Hepatocyte (in vitro differentiated cells): ENCODE data around the gene LONP1. TPM values are rescaled to one million over a fixed set of nuclear protein-coding genes. Genes with fewer than 3 reads are reported as not detected.

Source experiments
- DNase-seq: peaks from one replicate; pipeline ENCODE4 v3.0.0-alpha.2; 2016; ENCODE audit warnings: low spot score
- H2AFZ ChIP-seq: fragments of 200-600 bp; sonication (generic); 2 replicates; pipeline ENCODE4 v1.6.0; 2016; ENCODE audit warnings: antibody characterized with exemption, mild to moderate bottlenecking
- H3K27ac ChIP-seq: fragments of 200-600 bp; sonication (generic); 2 replicates; pipeline ENCODE4 v1.5.1; 2016; ENCODE audit warnings: mild to moderate bottlenecking
- H3K27me3 ChIP-seq: fragments of 200-600 bp; sonication (generic); 2 replicates; pipeline ENCODE4 v1.6.1; 2016
- H3K36me3 ChIP-seq: fragments of 200-600 bp; sonication (generic); replicated peaks from 2 replicates; pipeline ENCODE4 v1.5.1; 2016; ENCODE audit warnings: low read depth; ENCODE audit not compliant: insufficient read depth
- H3K4me1 ChIP-seq: fragments of 200-600 bp; sonication (generic); 2 replicates; pipeline ENCODE4 v1.5.1; 2016; ENCODE audit warnings: mild to moderate bottlenecking, moderate library complexity; ENCODE audit not compliant: insufficient read depth
- H3K4me2 ChIP-seq: fragments of 200-600 bp; sonication (generic); 2 replicates; pipeline ENCODE4 v1.6.0; 2016
- H3K4me3 ChIP-seq: fragments of 200-600 bp; sonication (generic); 2 replicates; pipeline ENCODE4 v1.5.1; 2016; ENCODE audit warnings: mild to moderate bottlenecking
- H3K79me2 ChIP-seq: fragments of 200-600 bp; sonication (generic); 2 replicates; pipeline ENCODE4 v1.6.0; 2017; ENCODE audit warnings: mild to moderate bottlenecking
- H3K9me2 ChIP-seq: fragments of 200-600 bp; sonication (generic); replicated peaks from 2 replicates; pipeline ENCODE4 v1.6.0; 2017; ENCODE audit warnings: mild to moderate bottlenecking; ENCODE audit not compliant: insufficient read depth
- H3K9me3 ChIP-seq: fragments of 200-600 bp; sonication (generic); 2 replicates; pipeline ENCODE4 v1.5.1; 2016; ENCODE audit warnings: low read depth, mild to moderate bottlenecking
- H4K20me1 ChIP-seq: fragments of 200-600 bp; sonication (generic); 2 replicates; pipeline ENCODE4 v1.6.0; 2016; ENCODE audit warnings: mild to moderate bottlenecking; ENCODE audit not compliant: insufficient read depth, poor library complexity, severe bottlenecking
- CTCF ChIP-seq: fragments of 200-600 bp; sonication (generic); IDR thresholded peaks from 2 replicates; pipeline ENCODE4 v1.5.1; 2016; ENCODE audit warnings: antibody characterized with exemption, mild to moderate bottlenecking; ENCODE audit not compliant: poor library complexity
- EZH2 ChIP-seq: fragments of 200-600 bp; sonication (generic); IDR thresholded peaks from 2 replicates; pipeline ENCODE4 v1.6.1; 2016; ENCODE audit warnings: antibody characterized with exemption, mild to moderate bottlenecking, borderline replicate concordance
- EZH2phosphoT487 ChIP-seq: fragments of 200-600 bp; sonication (generic); IDR thresholded peaks from one replicate; pipeline ENCODE4 v1.6.1; 2018; ENCODE audit warnings: antibody characterized with exemption, mild to moderate bottlenecking, low read depth, moderate library complexity; ENCODE audit not compliant: unreplicated experiment, severe bottlenecking
- WGBS: methylation state at CpG from one replicate; pipeline ENCODE4 v1.1.6; 2016; ENCODE audit warnings: low lambda C conversion rate; ENCODE audit errors: missing lambda C conversion rate; 5-methylcytosine and 5-hydroxymethylcytosine counted together
- polyA plus RNA-seq: library from polyadenylated mRNA; unstranded; fragments of >200 nt; fragmentation: Nextera tagmentation; extraction: Ambion mirVana; gene quantifications from 2 replicates; pipeline ENCODE4 v1.2.1, GENCODE V29; 2016
- total RNA-seq: library from RNA; depleted of rRNA; stranded (reverse); fragments of >200 nt; gene quantifications from 2 replicates; pipeline ENCODE4 v1.2.3, GENCODE V29; 2014

LONP1 gene
- total and polyA plus RNA-seq, 2 experiments from 2014 or later: 63.0 to 79.2 TPM

- Histone ChIP-seq H3K27me3 (no peaks in the 10 kb centered on the region), H3K4me1 (no peaks in the 10 kb centered on the region), H3K4me2 (no peak overlapping the region), H3K4me3 (no peak overlapping the region), H3K9me2 (no peaks in the 10 kb centered on the region), H3K79me2 (peaks cover 26% of the 10 kb centered on the region), H4K20me1 (peaks cover 7% of the 10 kb centered on the region), H2AFZ (no peak overlapping the region), H3K36me3 (peaks cover 7% of the 10 kb centered on the region), H3K27ac (no peak overlapping the region), H3K9me3 (no peaks in the 10 kb centered on the region)
- TF ChIP-seq CTCF: no peak
- TF ChIP-seq EZH2: no peak
- no peak for TF ChIP-seq EZH2phosphoT487
- WGBS: 96% methylated on average over 5 of the region's 5 CpGs
- DNase-seq: no peak
Measured at GRCh38 chr19:5651361-5651760, 68.6 kb downstream of the LONP1 start.

- Histone ChIP-seq H3K27me3 (no peaks in the 10 kb centered on the region), H3K27ac (no peak overlapping the region), H3K4me2 (no peak overlapping the region), H3K36me3 (peaks cover 11% of the 10 kb centered on the region), H3K9me3 (no peaks in the 10 kb centered on the region), H3K79me2 (peaks cover 53% of the 10 kb centered on the region), H2AFZ (no peak overlapping the region), H4K20me1 (peaks cover 26% of the 10 kb centered on the region), H3K4me3 (no peak overlapping the region), H3K9me2 (no peaks in the 10 kb centered on the region), H3K4me1 (no peaks in the 10 kb centered on the region)
- no peak for DNase-seq
- WGBS: 95% methylated on average over 11 of the region's 11 CpGs
- no peak for TF ChIP-seq EZH2
Measured at GRCh38 chr19:5648464-5648863, 71.5 kb downstream of the LONP1 start.

- no peaks in the 10 kb centered on the region for H3K9me3 ChIP-seq
- TF ChIP-seq EZH2phosphoT487 (no peak), EZH2 (no peak), CTCF (no peak)
- H3K79me2 ChIP-seq: peaks cover 69% of the 10 kb centered on the region
- peaks cover 6% of the 10 kb centered on the region for H3K4me1 ChIP-seq
- no peaks in the 10 kb centered on the region for H3K9me2 ChIP-seq
- H3K27me3 ChIP-seq: no peaks in the 10 kb centered on the region
- WGBS: 95% methylated on average over 4 of the region's 4 CpGs
- no peak for DNase-seq
- no peak overlapping the region for H3K4me2 ChIP-seq
- H4K20me1 ChIP-seq: peaks cover 43% of the 10 kb centered on the region
- H3K36me3 ChIP-seq: peaks cover 11% of the 10 kb centered on the region
- no peak overlapping the region for H3K27ac ChIP-seq
- no peak overlapping the region for H3K4me3 ChIP-seq
- H2AFZ ChIP-seq: no peak overlapping the region
Measured at GRCh38 chr19:5646703-5647102, 73.2 kb downstream of the LONP1 start.

GRCh38 chr19:5645409-5645808 is 74.5 kb downstream of the LONP1 start:
- 90% methylated on average over 5 of the region's 5 CpGs for WGBS
- TF ChIP-seq CTCF: no peak
- H4K20me1 ChIP-seq: peaks cover 56% of the 10 kb centered on the region
- H3K36me3 ChIP-seq: peaks cover 11% of the 10 kb centered on the region
- DNase-seq: no peak
- H3K4me3 ChIP-seq: no peak overlapping the region
- no peak overlapping the region for H2AFZ ChIP-seq
- no peaks in the 10 kb centered on the region for H3K9me3 ChIP-seq
- no peaks in the 10 kb centered on the region for H3K9me2 ChIP-seq
- H3K27ac ChIP-seq: no peak overlapping the region
- H3K4me2 ChIP-seq: no peak overlapping the region
- peaks cover 6% of the 10 kb centered on the region for H3K4me1 ChIP-seq
- H3K79me2 ChIP-seq: peaks cover 82% of the 10 kb centered on the region
- H3K27me3 ChIP-seq: no peaks in the 10 kb centered on the region
